DMS79 treated with DMSO at 0.1 percent for 48 hours (cell line): ENCODE data around the gene ZCCHC14.

ENCODE experiments used
- DNase-seq: peaks from one replicate; lab custom pipeline; 2025; lab: John Stamatoyannopoulos, UW

ZCCHC14 gene

GRCh38 chr16:87426423-87427215, 66.2 kb downstream of the ZCCHC14 start:
- no peak for DNase-seq

DNA sequence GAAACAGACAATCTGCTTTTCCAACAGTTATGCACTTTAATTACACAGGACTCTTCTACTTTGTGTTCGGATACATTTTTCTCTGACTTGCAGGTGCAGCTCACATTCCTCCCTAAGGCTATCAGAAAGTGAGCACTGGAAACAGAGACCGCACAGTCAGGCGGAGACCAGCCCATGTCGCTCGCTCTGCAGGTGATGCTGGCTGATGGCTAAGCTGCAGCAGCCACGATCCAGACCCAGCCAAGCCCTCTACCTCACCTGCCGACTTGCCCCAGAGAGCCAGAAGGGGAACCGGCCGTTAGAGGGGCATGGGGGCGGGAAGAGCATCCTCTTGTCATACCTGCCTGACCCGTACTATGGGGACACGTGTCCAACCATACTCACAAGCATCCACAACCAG, 66.9 kb downstream of the ZCCHC14 start:
- no peak for DNase-seq

DNA sequence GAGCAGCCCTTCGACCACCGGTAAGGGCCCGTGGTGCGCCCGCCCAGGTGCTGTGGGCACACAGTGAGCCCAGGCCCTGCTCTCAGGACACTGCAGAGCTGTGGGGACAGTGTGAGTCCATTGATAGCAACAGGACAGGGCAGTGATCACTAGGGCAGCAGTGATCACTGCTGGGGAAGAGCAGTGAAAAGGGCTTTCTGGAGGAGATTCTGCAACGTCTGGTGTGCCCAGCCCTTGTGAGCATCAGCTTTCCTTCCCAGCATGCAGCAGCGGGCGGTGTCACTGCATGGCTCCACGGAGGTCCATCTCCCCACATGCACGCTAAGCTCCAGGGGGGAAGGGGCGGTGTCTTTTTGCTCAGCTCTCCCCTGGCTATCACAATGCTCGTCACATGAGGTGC, 68.6 kb downstream of the ZCCHC14 start:
- no peak for DNase-seq

- DNase-seq, result no peak
Measured at GRCh38 chr16:87423429-87423828, 69.4 kb downstream of the ZCCHC14 start.

- no peak for DNase-seq
Measured at GRCh38 chr16:87422106-87422505, 70.7 kb downstream of the ZCCHC14 start.

GRCh38 chr16:87421003-87421912, 71.6 kb downstream of the ZCCHC14 start:
- no peak for DNase-seq

DNA sequence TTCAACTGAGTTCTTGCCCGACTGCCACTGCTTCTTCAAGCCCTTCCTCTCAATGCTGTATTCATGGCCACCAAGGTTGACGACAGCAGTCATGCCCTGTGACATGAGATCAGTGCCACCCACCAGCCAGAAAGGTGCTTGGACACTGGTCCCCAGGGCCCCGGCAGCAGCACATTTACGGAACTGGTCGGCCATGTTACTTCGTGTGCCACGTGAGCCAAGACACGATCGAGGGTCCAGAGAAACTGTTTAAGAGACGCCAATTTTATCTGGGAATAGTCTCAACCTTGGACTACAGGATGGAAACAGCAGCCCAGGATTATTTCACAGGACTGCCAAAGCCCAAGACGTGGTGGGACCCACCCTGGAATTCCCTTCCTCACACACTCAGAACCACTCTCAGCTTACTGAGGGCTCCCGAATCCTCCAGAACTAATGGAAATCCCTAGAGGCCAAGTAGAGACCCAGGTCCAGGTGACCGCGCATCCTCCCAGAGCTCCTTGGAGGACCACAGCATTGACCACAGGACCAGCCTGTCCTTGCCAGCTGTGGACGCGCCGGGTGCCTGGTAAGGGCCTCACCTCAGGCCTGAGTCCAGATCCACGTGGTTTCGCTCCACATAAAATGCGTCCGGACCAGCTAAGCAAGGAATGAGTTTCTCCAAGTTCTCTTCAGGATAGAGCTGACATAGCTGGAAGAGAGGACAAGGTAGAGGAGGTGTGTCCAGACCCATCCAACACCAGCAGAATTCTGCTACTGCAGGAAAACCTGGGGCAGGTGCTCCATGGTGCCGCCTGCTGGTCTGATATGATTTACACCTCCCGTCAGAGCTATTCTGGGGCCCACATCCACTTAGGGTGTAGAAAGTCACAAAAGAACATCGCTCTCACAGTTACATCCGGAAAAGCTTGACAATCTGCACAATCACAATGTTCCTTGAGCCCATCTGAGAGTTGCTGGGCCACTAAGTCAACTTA, 72.5 kb downstream of the ZCCHC14 start:
- no peak for DNase-seq

- no peak for DNase-seq
Measured at GRCh38 chr16:87418644-87419043, 74.2 kb downstream of the ZCCHC14 start.

GRCh38 chr16:87418216-87418615, 74.6 kb downstream of the ZCCHC14 start:
- DNase-seq, result no peak

DNA sequence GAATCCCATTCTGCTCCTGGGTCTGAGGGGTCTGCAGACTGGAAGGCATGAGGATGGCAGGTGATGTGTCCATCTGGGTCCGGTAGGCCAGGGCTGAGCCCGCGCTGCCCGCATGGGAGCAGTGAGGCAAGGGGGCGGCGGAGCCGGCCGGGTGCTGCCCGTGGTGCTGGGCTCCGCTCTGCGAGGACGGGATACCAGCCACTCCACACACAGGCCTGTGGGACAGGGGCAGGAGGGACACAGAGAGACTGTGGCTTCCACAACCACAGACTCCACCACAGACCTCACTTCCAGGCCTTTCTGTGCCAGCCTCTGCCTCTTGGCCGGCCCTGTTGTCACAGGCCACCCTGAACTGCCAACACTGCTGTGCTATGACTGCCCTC, 75.3 kb downstream of the ZCCHC14 start:
- no peak for DNase-seq

DNA sequence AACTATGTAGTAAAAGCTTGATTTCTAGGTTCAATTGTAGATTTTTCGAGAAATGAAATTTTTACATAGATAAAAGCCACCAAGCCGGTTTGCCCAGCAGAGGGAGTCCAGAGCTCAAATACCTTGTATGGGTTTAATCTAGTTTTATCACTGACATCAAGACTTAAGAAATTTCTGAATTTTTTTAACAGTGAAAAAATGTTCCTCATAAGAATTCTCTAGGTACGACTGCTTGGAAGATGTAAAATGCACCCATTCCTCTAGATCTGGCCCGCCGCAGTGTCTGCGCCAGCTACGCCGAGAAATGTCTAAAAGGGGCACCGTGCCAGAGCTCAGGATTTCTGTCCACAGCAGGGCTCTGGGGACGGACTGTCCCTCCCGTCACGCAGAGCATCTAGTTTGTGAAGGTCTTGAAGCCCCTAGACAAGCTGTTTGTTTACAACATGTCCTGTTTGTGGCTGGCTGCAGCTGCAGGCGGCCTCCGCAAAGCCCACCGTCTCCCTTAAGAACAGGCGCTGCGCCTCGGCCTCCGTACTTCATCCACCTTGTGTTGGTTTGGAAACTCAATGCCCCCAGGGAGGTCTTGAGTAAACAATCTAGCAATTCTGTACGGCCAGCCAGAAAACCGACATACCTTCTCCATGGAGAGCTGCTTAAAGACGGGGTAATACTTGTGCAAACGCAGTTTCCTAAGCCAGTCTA, 75.8 kb downstream of the ZCCHC14 start:
- DNase-seq, result no peak

- no peak for DNase-seq
Measured at GRCh38 chr16:87415441-87415840, 77.4 kb downstream of the ZCCHC14 start.

GRCh38 chr16:87414251-87414680, 78.6 kb downstream of the ZCCHC14 start:
- DNase-seq, result no peak

GRCh38 chr16:87412996-87413421, 79.8 kb downstream of the ZCCHC14 start:
- DNase-seq, result no peak

- no peak for DNase-seq
Measured at GRCh38 chr16:87412371-87412995, 80.3 kb downstream of the ZCCHC14 start.

- no peak for DNase-seq
Measured at GRCh38 chr16:87411375-87412271, 81.2 kb downstream of the ZCCHC14 start.

DNA sequence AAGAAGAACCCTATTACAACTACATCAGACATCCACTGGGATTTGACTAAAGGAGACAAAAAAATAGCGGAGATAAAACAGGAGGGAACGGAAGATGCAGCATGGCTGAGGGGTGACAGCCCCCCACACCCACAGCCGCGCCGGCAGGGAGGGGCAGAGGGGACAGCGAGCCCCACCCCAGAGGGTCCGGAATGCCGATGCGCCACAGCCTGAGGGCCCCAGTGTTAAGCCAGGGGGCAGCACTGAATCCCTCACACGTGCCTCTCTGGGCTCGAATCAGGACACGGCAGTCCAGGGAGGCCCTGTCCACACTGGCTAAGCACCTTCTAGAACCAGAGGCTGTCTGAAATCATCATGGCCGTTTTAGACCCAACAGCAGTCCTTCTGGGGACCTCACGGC, 81.9 kb downstream of the ZCCHC14 start:
- DNase-seq, result no peak

GRCh38 chr16:87410530-87410929, 82.3 kb downstream of the ZCCHC14 start:
- no peak for DNase-seq

- DNase-seq, result no peak
Measured at GRCh38 chr16:87409781-87410180, 83.0 kb downstream of the ZCCHC14 start.

DNA sequence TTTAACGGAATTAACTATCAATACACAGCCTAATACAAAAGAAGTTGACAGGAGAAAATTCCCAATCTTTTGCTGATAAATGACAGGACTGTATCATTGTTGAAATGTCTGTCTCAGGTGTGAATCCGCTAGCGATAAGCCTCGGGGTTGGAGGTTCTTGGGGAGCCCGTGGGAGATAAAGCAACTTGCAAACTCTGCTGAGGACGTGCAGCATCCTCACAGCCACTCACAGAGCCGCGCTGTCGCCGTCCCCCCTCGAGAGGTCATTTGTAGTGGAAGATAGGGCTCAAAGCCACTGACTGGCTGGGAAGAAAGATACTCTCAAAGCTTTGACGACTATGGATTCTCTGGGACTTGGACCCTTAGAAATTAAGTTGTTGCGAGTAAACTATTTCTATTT, 83.7 kb downstream of the ZCCHC14 start:
- DNase-seq, result no peak
